ENCODE measurements around the gene LMBR1.
"Not testable (repeated sequence)": the region's sequence is repeated elsewhere in the genome, so short reads cannot be mapped to it uniquely, and the experiment has no call there.

The LMBR1 gene

GRCh38 chr7:156881679-156882078, 11.3 kb downstream of the LMBR1 start:
- intact Hi-C loops (cut with DNase I; ENCODE audit: low total_unique reads) = no loop called here
- Histone ChIP-seq H3K4me3 (no peak overlapping the region), H3K27me3 (no peaks in the 10 kb centered on the region), H3K4me1 (no peaks in the 10 kb centered on the region), H3K36me3 (peaks cover 0 to 4% (median 0%) of the 10 kb centered on the region in 3 donors), H3K9me3 (no peaks in the 10 kb centered on the region), H3K27ac (no peak overlapping the region)
- no peak for TF ChIP-seq CTCF (IDR thresholded peaks at IDR 0.05)
- no peak for DNase-seq

- Histone ChIP-seq H3K4me3 (no peak overlapping the region), H3K27ac (no peak overlapping the region), H3K27me3 (no peaks in the 10 kb centered on the region), H3K36me3 (peaks cover 9 to 13% (median 9%) of the 10 kb centered on the region in 3 donors), H3K4me1 (no peaks in the 10 kb centered on the region), H3K9me3 (peaks cover 0 to 10% (median 5%) of the 10 kb centered on the region in 3 donors)
- intact Hi-C loops (cut with DNase I; ENCODE audit: low total_unique reads) = no loop called here
- no peak for TF ChIP-seq CTCF (IDR thresholded peaks at IDR 0.05)
- no peak for DNase-seq
These were observed 17.2 kb downstream of the LMBR1 start for GRCh38 chr7:156875766-156876165.

GRCh38 chr7:156868363-156868762, 24.6 kb downstream of the LMBR1 start:
- H3K27ac ChIP-seq; H3K9me3 ChIP-seq; H3K4me3 ChIP-seq; DNase-seq; H3K4me1 ChIP-seq; intact Hi-C loops (cut with DNase I; ENCODE audit: low total_unique reads); H3K27me3 ChIP-seq; H3K36me3 ChIP-seq: not testable (repeated sequence)

- Histone ChIP-seq H3K9me3 (no peaks in the 10 kb centered on the region), H3K4me3 (no peak overlapping the region), H3K27me3 (no peaks in the 10 kb centered on the region), H3K27ac (no peak overlapping the region), H3K4me1 (no peaks in the 10 kb centered on the region), H3K36me3 (peaks cover 0 to 17% (median 15%) of the 10 kb centered on the region in 3 donors)
- no peak for TF ChIP-seq CTCF (IDR thresholded peaks at IDR 0.05)
- no peak for DNase-seq
- intact Hi-C loops (cut with DNase I; ENCODE audit: low total_unique reads) = no loop called here
These were observed 27.5 kb downstream of the LMBR1 start for GRCh38 chr7:156865493-156865892.

- DNase-seq; intact Hi-C loops (cut with DNase I; ENCODE audit: low total_unique reads); H3K27ac ChIP-seq; H3K4me1 ChIP-seq; H3K27me3 ChIP-seq; H3K4me3 ChIP-seq: not testable (repeated sequence)
- H3K36me3 ChIP-seq = peaks cover 0 to 18% (median 17%) of the 10 kb centered on the region in 3 donors
- H3K9me3 ChIP-seq = peaks cover 0 to 15% (median 0%) of the 10 kb centered on the region in 3 donors
These were observed 31.0 kb downstream of the LMBR1 start for GRCh38 chr7:156862022-156862421.

GRCh38 chr7:156861212-156861611, 31.8 kb downstream of the LMBR1 start:
- Histone ChIP-seq H3K36me3 (peaks cover 0 to 18% (median 17%) of the 10 kb centered on the region in 3 donors), H3K9me3 (peaks cover 0 to 15% (median 0%) of the 10 kb centered on the region in 3 donors), H3K27me3 (no peaks in the 10 kb centered on the region), H3K27ac (no peak overlapping the region), H3K4me3 (no peak overlapping the region), H3K4me1 (no peaks in the 10 kb centered on the region)
- intact Hi-C loops (cut with DNase I; ENCODE audit: low total_unique reads) = no loop called here
- DNase-seq = no peak
- no peak for TF ChIP-seq CTCF (IDR thresholded peaks at IDR 0.05)

GRCh38 chr7:156860099-156860498, 32.9 kb downstream of the LMBR1 start:
- H3K4me3 ChIP-seq; H3K27ac ChIP-seq; DNase-seq; H3K4me1 ChIP-seq; H3K27me3 ChIP-seq; intact Hi-C loops (cut with DNase I; ENCODE audit: low total_unique reads): not testable (repeated sequence)
- H3K36me3 ChIP-seq = peaks cover 0 to 18% (median 17%) of the 10 kb centered on the region in 3 donors
- H3K9me3 ChIP-seq = peaks cover 0 to 15% (median 0%) of the 10 kb centered on the region in 3 donors
